Stomach (tissue), 9 donors: ENCODE data around the gene UBR2. TPM values are rescaled to one million over a fixed set of nuclear protein-coding genes. Genes with fewer than 3 reads are reported as not detected.

Experiments
- DNase-seq, 2 donors: peaks; one replicate each; pipeline versions ENCODE4 v3.0.0 to v3.0.0-alpha.2; 2013 to 2019
- H3K27ac ChIP-seq, 5 donors: fragments of 200-600 bp in 4 of 5; sonication (generic) in 4 of 5; one replicate each; pipeline ENCODE4 v1.5.1; 2013 to 2019; ENCODE audit warnings: mild to moderate bottlenecking in 1 of 5, moderate library complexity in 1 of 5
- H3K27me3 ChIP-seq, 3 donors: fragments of 200-600 bp; sonication (generic); one replicate each; pipeline ENCODE4 v1.5.1; 2017 to 2019; ENCODE audit warnings: mixed run types in 1 of 3
- H3K36me3 ChIP-seq, 4 donors: fragments of 200-600 bp; sonication (generic); 1 replicate in 3 of 4; 2 replicates in 1 of 4; pipeline ENCODE4 v1.5.1; 2016 to 2019
- H3K4me1 ChIP-seq, 4 donors: fragments of 200-600 bp; sonication (generic); one replicate each; pipeline ENCODE4 v1.5.1; 2016 to 2019
- H3K4me3 ChIP-seq, 4 donors: fragments of 200-600 bp; sonication (generic) in 3 of 4; one replicate each; pipeline ENCODE4 v1.5.1; 2016 to 2019; ENCODE audit warnings: mild to moderate bottlenecking in 1 of 4
- H3K9me3 ChIP-seq, 4 donors: fragments of 200-600 bp; sonication (generic); one replicate each; pipeline ENCODE4 v1.5.1; 2016 to 2019
- EP300 ChIP-seq: sonication (generic); formaldehyde crosslinking; IDR thresholded peaks from one replicate; pipeline ENCODE4 v1.6.1; 2017; ENCODE audit warnings: antibody characterized with exemption
- POLR2A ChIP-seq, 4 donors: fragments of 450-650 bp; IDR thresholded peaks; one replicate each; pipeline ENCODE4 v1.6.1; 2016; ENCODE audit warnings: antibody characterized with exemption in 4 of 4, control low read depth in 2 of 4, mild to moderate bottlenecking in 1 of 4, moderate library complexity in 1 of 4
- POLR2AphosphoS5 ChIP-seq, 3 donors: sonication (generic); formaldehyde crosslinking; IDR thresholded peaks; one replicate each; pipeline ENCODE4 v1.6.1; 2016; ENCODE audit warnings: antibody characterized with exemption in 3 of 3
- WGBS, 5 donors: extraction: QIAGEN DNeasy Blood & Tissue Kit in 3 of 5; methylation state at CpG; one replicate each; pipeline versions ENCODE4 v1.1.5 to v1.1.7; 2013 to 2018; 5-methylcytosine and 5-hydroxymethylcytosine counted together
- intact Hi-C: fragments of 100-400 bp; cut with DNase I; formaldehyde crosslinking; loops from one replicate; pipeline ENCODE4 v1.15.1; 2023; ENCODE audit warnings: low total_unique reads
- polyA plus RNA-seq, 3 donors: library from polyadenylated mRNA; stranded (reverse); fragments of 200-250 nt; gene quantifications; one replicate each; pipeline ENCODE4 v1.2.3, GENCODE V29; 2013
- total RNA-seq, 5 donors: library from RNA; depleted of rRNA; stranded (reverse); fragments of >200 nt; gene quantifications; one replicate each; pipeline versions ENCODE4 v1.1.0 to v1.2.3, GENCODE V29; 2014 to 2016
- TF ChIP-seq, protein P1 (sequence below), 7 experiments: fragments of 450-650 bp in 4 of 7; fragments of 200-600 bp in 3 of 7; sonication (generic) in 3 of 7; IDR thresholded peaks; one replicate each; pipeline ENCODE4 v1.5.1; 2016 to 2019; ENCODE audit warnings: antibody characterized with exemption in 7 of 7, control low read depth in 2 of 7, mild to moderate bottlenecking in 1 of 7
- donor health status: healthy with polysubstance abuse.
- donor health status: Bipolar disorder and iron deficiency.
- donor health status: healthy.

Gene UBR2
- total and polyA plus RNA-seq, 8 donors = 5.1 to 57.1 (median 19.8) TPM

GRCh38 chr6:42679358-42679757 lies 115.5 kb downstream of the UBR2 start:
- Histone ChIP-seq H3K36me3 (peaks cover 76 to 100% (median 100%) of the 10 kb centered on the region in 4 donors), H3K4me1 (no peaks in the 10 kb centered on the region), H3K4me3 (no peak overlapping the region), H3K9me3 (no peaks in the 10 kb centered on the region), H3K27ac (no peak overlapping the region), H3K27me3 (no peaks in the 10 kb centered on the region)
- intact Hi-C loops = no loop called here
- no peak for TF ChIP-seq EP300
- TF ChIP-seq, protein P1, sequence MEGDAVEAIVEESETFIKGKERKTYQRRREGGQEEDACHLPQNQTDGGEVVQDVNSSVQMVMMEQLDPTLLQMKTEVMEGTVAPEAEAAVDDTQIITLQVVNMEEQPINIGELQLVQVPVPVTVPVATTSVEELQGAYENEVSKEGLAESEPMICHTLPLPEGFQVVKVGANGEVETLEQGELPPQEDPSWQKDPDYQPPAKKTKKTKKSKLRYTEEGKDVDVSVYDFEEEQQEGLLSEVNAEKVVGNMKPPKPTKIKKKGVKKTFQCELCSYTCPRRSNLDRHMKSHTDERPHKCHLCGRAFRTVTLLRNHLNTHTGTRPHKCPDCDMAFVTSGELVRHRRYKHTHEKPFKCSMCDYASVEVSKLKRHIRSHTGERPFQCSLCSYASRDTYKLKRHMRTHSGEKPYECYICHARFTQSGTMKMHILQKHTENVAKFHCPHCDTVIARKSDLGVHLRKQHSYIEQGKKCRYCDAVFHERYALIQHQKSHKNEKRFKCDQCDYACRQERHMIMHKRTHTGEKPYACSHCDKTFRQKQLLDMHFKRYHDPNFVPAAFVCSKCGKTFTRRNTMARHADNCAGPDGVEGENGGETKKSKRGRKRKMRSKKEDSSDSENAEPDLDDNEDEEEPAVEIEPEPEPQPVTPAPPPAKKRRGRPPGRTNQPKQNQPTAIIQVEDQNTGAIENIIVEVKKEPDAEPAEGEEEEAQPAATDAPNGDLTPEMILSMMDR (IDR thresholded peaks at IDR 0.05) = no peak
- no peak for TF ChIP-seq POLR2A (IDR thresholded peaks at IDR 0.05)
- TF ChIP-seq POLR2AphosphoS5 (IDR thresholded peaks at IDR 0.05) = no peak
- WGBS, 5 donors = 89 to 97% (median 96%) methylated on average over 5 of the region's 5 CpGs
- no peak for DNase-seq

DNA sequence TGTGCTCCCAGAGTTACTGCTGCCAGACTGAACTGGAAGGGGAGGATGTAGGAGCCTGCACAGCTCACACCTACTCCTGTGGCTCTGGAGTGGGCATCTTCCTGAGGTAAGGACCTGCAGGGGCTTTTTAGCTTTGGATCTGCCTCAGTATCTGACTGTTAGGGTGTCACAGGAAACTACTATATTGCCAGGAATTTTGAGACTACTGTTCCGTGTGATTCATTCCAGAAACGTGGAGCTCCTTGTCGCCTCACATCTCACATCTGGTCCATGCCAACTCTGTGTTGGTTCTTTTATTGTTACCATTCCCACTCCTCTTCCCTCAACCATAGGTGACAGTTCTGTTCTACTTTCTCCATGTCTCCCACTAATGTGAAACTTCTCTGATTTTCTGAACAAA lies 124.5 kb downstream of the UBR2 start:
- Histone ChIP-seq H3K4me1 (no peaks in the 10 kb centered on the region), H3K27me3 (no peaks in the 10 kb centered on the region), H3K4me3 (no peak overlapping the region), H3K36me3 (peaks cover 68 to 99% (median 98%) of the 10 kb centered on the region in 4 donors), H3K27ac (no peak overlapping the region), H3K9me3 (no peaks in the 10 kb centered on the region)
- WGBS, 5 donors = 70 to 90% (median 73%) methylated on average over 3 of the region's 3 CpGs
- intact Hi-C loops = no loop called here
- no peak for DNase-seq
- TF ChIP-seq, protein P1 (IDR thresholded peaks at IDR 0.05) = no peak
- TF ChIP-seq POLR2AphosphoS5 (IDR thresholded peaks at IDR 0.05) = no peak
- TF ChIP-seq POLR2A (IDR thresholded peaks at IDR 0.05) = no peak
- no peak for TF ChIP-seq EP300

DNA sequence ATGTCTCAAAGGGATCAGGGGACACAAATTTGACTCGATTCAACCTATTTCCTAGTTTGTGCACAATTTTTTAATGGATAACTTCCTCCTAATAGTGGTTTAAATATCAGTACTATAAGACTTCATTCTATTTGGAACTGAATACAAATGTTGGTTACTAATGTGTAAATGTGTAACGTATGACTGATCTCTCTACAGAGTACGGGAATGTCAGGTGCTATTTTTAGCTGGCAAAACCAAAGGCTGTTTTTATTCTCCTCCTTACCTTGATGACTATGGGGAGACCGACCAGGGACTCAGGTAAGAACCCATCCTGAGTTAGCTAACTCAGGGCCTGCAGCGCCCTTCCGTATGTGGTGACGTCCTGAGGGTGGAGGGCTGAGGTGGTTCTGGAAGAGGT lies 125.5 kb downstream of the UBR2 start:
- H3K4me3 ChIP-seq = no peak overlapping the region
- peaks cover 0 to 1% (median 0%) of the 10 kb centered on the region in 4 donors for H3K4me1 ChIP-seq
- no peaks in the 10 kb centered on the region for H3K9me3 ChIP-seq
- DNase-seq = no peak
- 86 to 93% (median 89%) methylated on average over 7 of the region's 7 CpGs for WGBS, 5 donors
- H3K36me3 ChIP-seq = peaks cover 62 to 99% (median 98%) of the 10 kb centered on the region in 4 donors
- H3K27ac ChIP-seq = no peak overlapping the region
- H3K27me3 ChIP-seq = no peaks in the 10 kb centered on the region
- TF ChIP-seq POLR2AphosphoS5 (IDR thresholded peaks at IDR 0.05) (no peak), POLR2A (IDR thresholded peaks at IDR 0.05) (no peak), EP300 (no peak)
- TF ChIP-seq, protein P1 (IDR thresholded peaks at IDR 0.05) = no peak
- intact Hi-C loops = no loop called here

- WGBS, 5 donors = 86 to 97% (median 89%) methylated on average over 5 of the region's 5 CpGs
- Histone ChIP-seq H3K36me3 (peaks cover 55 to 98% (median 94%) of the 10 kb centered on the region in 4 donors), H3K4me1 (peaks cover 0 to 4% (median 0%) of the 10 kb centered on the region in 4 donors), H3K4me3 (no peak overlapping the region), H3K27ac (no peak overlapping the region), H3K27me3 (no peaks in the 10 kb centered on the region), H3K9me3 (no peaks in the 10 kb centered on the region)
- no peak for DNase-seq
- intact Hi-C loops = no loop called here
- no peak for TF ChIP-seq POLR2AphosphoS5 (IDR thresholded peaks at IDR 0.05)
- TF ChIP-seq POLR2A (IDR thresholded peaks at IDR 0.05) = no peak
- TF ChIP-seq EP300 = no peak
- TF ChIP-seq, protein P1 (IDR thresholded peaks at IDR 0.05) = no peak
Measured at GRCh38 chr6:42690151-42690702, 126.4 kb downstream of the UBR2 start.
